SK-N-SH (cell line): ENCODE data around the gene RTN4RL2. TPM values are rescaled to one million over a fixed set of nuclear protein-coding genes. Genes with fewer than 3 reads are reported as not detected.

Experiments used
- CTCF ChIA-PET: fragments of 300-600, 350-600 bp; formaldehyde crosslinking; extraction: SDS; loops from one replicate; lab custom pipeline; 2021; lab: Yijun Ruan, JAX
- POLR2A ChIA-PET: fragments of 350-600 bp; sonication (Branson Sonifier 250); formaldehyde crosslinking; extraction: SDS; loops from one replicate; lab custom pipeline; 2020; ENCODE audit warnings: antibody characterized with exemption, inconsistent platforms; lab: Yijun Ruan, JAX
- DNase-seq: peaks from one replicate; pipeline ENCODE4 v3.0.0; 2012
- H2AFZ ChIP-seq: fragments of 200-600 bp; sonication (generic); 2 replicates; pipeline ENCODE4 v1.8.1; 2016; ENCODE audit warnings: antibody characterized with exemption, mild to moderate bottlenecking, low read depth
- H3F3A ChIP-seq: fragments of 200-600 bp; sonication (generic); replicated peaks from 2 replicates; pipeline ENCODE3; 2016; ENCODE audit warnings: antibody characterized with exemption, mild to moderate bottlenecking; ENCODE audit not compliant: insufficient read depth
- H3K27ac ChIP-seq, 2 experiments: fragments of 200-500 bp in 1 of 2; fragments of 200-600 bp in 1 of 2; sonication (Bioruptor generic) in 1 of 2; sonication (generic), shearing (Covaris generic) in 1 of 2; 2 replicates each; pipeline versions ENCODE4 v1.5.1 to v1.6.1; 2014 to 2016; ENCODE audit warnings: low read depth in 2 of 2, inconsistent platforms in 1 of 2, low read length in 1 of 2, mild to moderate bottlenecking in 1 of 2, mixed read lengths in 1 of 2
- H3K27me3 ChIP-seq: fragments of 200-600 bp; sonication (generic), shearing (Covaris generic); 2 replicates; pipeline ENCODE4 v1.6.1; 2016; ENCODE audit warnings: mixed run types; ENCODE audit not compliant: insufficient read depth
- H3K36me3 ChIP-seq, 2 experiments: fragments of 200-500 bp in 1 of 2; fragments of 200-600 bp in 1 of 2; sonication (Bioruptor generic) in 1 of 2; sonication (generic) in 1 of 2; replicated peaks in 1 of 2; 2 replicates each; pipeline versions ENCODE3 to v1.5.1; 2014 to 2016; ENCODE audit warnings: low read length in 1 of 2, mild to moderate bottlenecking in 1 of 2; ENCODE audit not compliant: insufficient read depth in 2 of 2, control insufficient read depth in 1 of 2
- H3K4me1 ChIP-seq, 2 experiments: fragments of 200-500 bp in 1 of 2; fragments of 200-600 bp in 1 of 2; sonication (Bioruptor generic) in 1 of 2; sonication (generic), shearing (Covaris generic) in 1 of 2; 2 replicates each; pipeline versions ENCODE4 v1.5.1 to v1.6.1; 2014 to 2016; ENCODE audit warnings: low read depth in 1 of 2, low read length in 1 of 2, mixed run types in 1 of 2; ENCODE audit not compliant: insufficient read depth in 2 of 2, control insufficient read depth in 1 of 2
- H3K4me2 ChIP-seq: fragments of 200-600 bp; sonication (generic), shearing (Covaris generic); 2 replicates; pipeline ENCODE4 v1.6.1; 2017; ENCODE audit warnings: mixed run types
- H3K4me3 ChIP-seq, 2 experiments: fragments of 200-500 bp in 1 of 2; fragments of 200-600 bp in 1 of 2; sonication (Bioruptor generic) in 1 of 2; sonication (generic), shearing (Covaris generic) in 1 of 2; 2 replicates each; pipeline versions ENCODE4 v1.5.1 to v1.8.1; 2014 to 2016; ENCODE audit warnings: low read depth in 2 of 2, inconsistent platforms in 1 of 2, low read length in 1 of 2, mild to moderate bottlenecking in 1 of 2, mixed read lengths in 1 of 2, moderate library complexity in 1 of 2
- H3K79me2 ChIP-seq: fragments of 200-600 bp; sonication (generic); 2 replicates; pipeline ENCODE4 v1.8.1; 2017; ENCODE audit warnings: mild to moderate bottlenecking; ENCODE audit not compliant: insufficient read depth
- H3K9ac ChIP-seq: fragments of 200-600 bp; sonication (generic); 2 replicates; pipeline ENCODE4 v1.6.1; 2017; ENCODE audit warnings: mixed run types
- H3K9me2 ChIP-seq: fragments of 200-600 bp; sonication (generic); 2 replicates; pipeline ENCODE4 v1.6.1; 2017; ENCODE audit warnings: mixed run types
- H3K9me3 ChIP-seq: fragments of 200-600 bp; sonication (generic); 2 replicates; pipeline ENCODE4 v1.6.1; 2017; ENCODE audit warnings: mixed run types, mild to moderate bottlenecking, moderate library complexity
- H4K20me1 ChIP-seq: fragments of 200-600 bp; sonication (generic); 2 replicates; pipeline ENCODE4 v1.6.1; 2017; ENCODE audit warnings: mild to moderate bottlenecking, mixed run types; ENCODE audit not compliant: insufficient read depth
- CTCF ChIP-seq: fragments of 200-600 bp; sonication (generic); IDR thresholded peaks from 2 replicates; pipeline ENCODE4 v1.6.1; 2017; ENCODE audit warnings: antibody characterized with exemption, mild to moderate bottlenecking, moderate library complexity
- EP300 ChIP-seq, 2 experiments: IDR thresholded peaks; 2 replicates each; pipeline versions ENCODE4 v1.4.0 to v1.6.1; 2012; ENCODE audit warnings: borderline replicate concordance in 1 of 2, low read depth in 1 of 2, low read length in 1 of 2
- EZH2phosphoT487 ChIP-seq: fragments of 200-600 bp; sonication (generic); IDR thresholded peaks from 2 replicates; pipeline ENCODE4 v1.6.1; 2017; ENCODE audit warnings: low read depth, mixed run types, mild to moderate bottlenecking, antibody characterized with exemption, moderate library complexity, borderline replicate concordance
- GABPA ChIP-seq: IDR thresholded peaks from 2 replicates; pipeline ENCODE4 v1.4.0; 2012; ENCODE audit warnings: low read depth, mild to moderate bottlenecking
- JUND ChIP-seq: IDR thresholded peaks from 2 replicates; pipeline ENCODE4 v1.4.0; 2012
- NRF1 ChIP-seq: IDR thresholded peaks from 2 replicates; pipeline ENCODE4 v1.6.1; 2012; ENCODE audit warnings: low read depth, mild to moderate bottlenecking, low read length
- RXRA ChIP-seq: IDR thresholded peaks from 2 replicates; pipeline ENCODE4 v1.4.0; 2012; ENCODE audit warnings: low read depth, mild to moderate bottlenecking, borderline replicate concordance
- TEAD4 ChIP-seq: IDR thresholded peaks from 2 replicates; pipeline ENCODE4 v1.4.0; 2012; ENCODE audit warnings: mild to moderate bottlenecking, borderline replicate concordance; ENCODE audit not compliant: insufficient read depth
- WGBS: methylation state at CpG from one replicate; pipeline ENCODE4 v1.1.6; 2017; ENCODE audit warnings: low lambda C conversion rate; 5-methylcytosine and 5-hydroxymethylcytosine counted together
- polyA plus RNA-seq, 3 experiments: library from polyadenylated mRNA; depleted of rRNA; stranded (reverse); fragments of >200 nt; gene quantifications; 2 replicates each; pipeline ENCODE4 v1.2.3, GENCODE V29; 2012
- TF ChIP-seq, protein P1 (sequence below): fragments of 150-350 bp; IDR thresholded peaks from 2 replicates; pipeline ENCODE4 v1.6.1; 2016; ENCODE audit warnings: mild to moderate bottlenecking, low read depth, low read length
- TF ChIP-seq, protein P2 (sequence below): IDR thresholded peaks from 2 replicates; pipeline ENCODE4 v1.6.1; 2012; ENCODE audit warnings: mild to moderate bottlenecking, low read depth, low read length, moderate library complexity

RTN4RL2 gene
- polyA plus RNA-seq, 1 of the 3 experiments (the other 2 are of a cell fraction), result 0.30 TPM

DNA sequence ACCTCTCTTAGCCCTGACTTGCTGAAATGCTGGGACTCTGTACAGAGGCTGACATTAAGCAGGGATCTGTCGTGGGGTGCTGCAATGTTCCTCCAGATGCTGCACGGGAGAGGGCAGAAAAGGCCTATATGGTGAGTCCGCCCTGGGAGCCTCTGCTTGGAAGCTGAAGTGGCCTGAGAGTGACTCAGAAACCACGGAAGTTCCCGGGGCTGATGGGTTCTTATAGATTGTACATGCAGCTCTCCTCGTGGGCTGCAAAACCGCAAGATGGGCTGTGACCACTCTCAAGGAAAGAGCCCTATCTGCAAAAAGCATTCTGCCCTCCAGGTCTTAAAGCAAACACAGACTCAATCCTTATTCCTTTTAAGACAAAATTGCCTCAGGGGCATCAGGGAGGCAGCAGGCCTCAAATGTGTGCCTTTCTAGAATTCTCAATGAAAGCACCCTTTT is 27.6 kb upstream of the RTN4RL2 start:
- ChIA-PET CTCF (interaction anchor here (0.8 kb wide), 1 partner anchor 95 kb away, joined by 3 read pairs; no protein-coding TSS in a partner anchor), POLR2A (no interaction called here)
- H2AFZ ChIP-seq, result 0 out of 2 replicates have a peak overlapping the region, but pooled peaks have one; percentile 46

More for the DNA sequence above, 27.6 kb upstream of the RTN4RL2 start:
- H3K4me1 ChIP-seq, result 0 out of 4 replicates have a peak, but pooled peaks cover 0 to 1% of the 10 kb centered on the region in 2 experiments
- WGBS, result 44% methylated on average over 7 of the region's 7 CpGs
- H3K79me2 ChIP-seq, result no peaks in the 10 kb centered on the region
- H3F3A ChIP-seq, result no peaks in the 10 kb centered on the region
- no peak overlapping the region for H3K4me3 ChIP-seq
- no peaks in the 10 kb centered on the region for H3K9me3 ChIP-seq
- H3K4me2 ChIP-seq, result no peak overlapping the region
- no peak overlapping the region for H3K9ac ChIP-seq
- H3K9me2 ChIP-seq, result no peaks in the 10 kb centered on the region
- H3K27me3 ChIP-seq, result no peaks in the 10 kb centered on the region; the same call in 1 of the 2 replicates
- H3K36me3 ChIP-seq, result no peaks in the 10 kb centered on the region
- H4K20me1 ChIP-seq, result no peaks in the 10 kb centered on the region
- no peak for DNase-seq
- TF ChIP-seq, protein P1, sequence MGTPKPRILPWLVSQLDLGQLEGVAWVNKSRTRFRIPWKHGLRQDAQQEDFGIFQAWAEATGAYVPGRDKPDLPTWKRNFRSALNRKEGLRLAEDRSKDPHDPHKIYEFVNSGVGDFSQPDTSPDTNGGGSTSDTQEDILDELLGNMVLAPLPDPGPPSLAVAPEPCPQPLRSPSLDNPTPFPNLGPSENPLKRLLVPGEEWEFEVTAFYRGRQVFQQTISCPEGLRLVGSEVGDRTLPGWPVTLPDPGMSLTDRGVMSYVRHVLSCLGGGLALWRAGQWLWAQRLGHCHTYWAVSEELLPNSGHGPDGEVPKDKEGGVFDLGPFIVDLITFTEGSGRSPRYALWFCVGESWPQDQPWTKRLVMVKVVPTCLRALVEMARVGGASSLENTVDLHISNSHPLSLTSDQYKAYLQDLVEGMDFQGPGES, result no peak
- TF ChIP-seq JUND (no peak), TEAD4 (no peak), RXRA (no peak), NRF1 (no peak), CTCF (no peak), GABPA (no peak), EZH2phosphoT487 (no peak), EP300 (IDR thresholded peaks at IDR 0.05; ENCODE audit: borderline replicate concordance in 1 of 2, low read depth in 1 of 2, low read length in 1 of 2) (no peak)
- TF ChIP-seq, protein P2, sequence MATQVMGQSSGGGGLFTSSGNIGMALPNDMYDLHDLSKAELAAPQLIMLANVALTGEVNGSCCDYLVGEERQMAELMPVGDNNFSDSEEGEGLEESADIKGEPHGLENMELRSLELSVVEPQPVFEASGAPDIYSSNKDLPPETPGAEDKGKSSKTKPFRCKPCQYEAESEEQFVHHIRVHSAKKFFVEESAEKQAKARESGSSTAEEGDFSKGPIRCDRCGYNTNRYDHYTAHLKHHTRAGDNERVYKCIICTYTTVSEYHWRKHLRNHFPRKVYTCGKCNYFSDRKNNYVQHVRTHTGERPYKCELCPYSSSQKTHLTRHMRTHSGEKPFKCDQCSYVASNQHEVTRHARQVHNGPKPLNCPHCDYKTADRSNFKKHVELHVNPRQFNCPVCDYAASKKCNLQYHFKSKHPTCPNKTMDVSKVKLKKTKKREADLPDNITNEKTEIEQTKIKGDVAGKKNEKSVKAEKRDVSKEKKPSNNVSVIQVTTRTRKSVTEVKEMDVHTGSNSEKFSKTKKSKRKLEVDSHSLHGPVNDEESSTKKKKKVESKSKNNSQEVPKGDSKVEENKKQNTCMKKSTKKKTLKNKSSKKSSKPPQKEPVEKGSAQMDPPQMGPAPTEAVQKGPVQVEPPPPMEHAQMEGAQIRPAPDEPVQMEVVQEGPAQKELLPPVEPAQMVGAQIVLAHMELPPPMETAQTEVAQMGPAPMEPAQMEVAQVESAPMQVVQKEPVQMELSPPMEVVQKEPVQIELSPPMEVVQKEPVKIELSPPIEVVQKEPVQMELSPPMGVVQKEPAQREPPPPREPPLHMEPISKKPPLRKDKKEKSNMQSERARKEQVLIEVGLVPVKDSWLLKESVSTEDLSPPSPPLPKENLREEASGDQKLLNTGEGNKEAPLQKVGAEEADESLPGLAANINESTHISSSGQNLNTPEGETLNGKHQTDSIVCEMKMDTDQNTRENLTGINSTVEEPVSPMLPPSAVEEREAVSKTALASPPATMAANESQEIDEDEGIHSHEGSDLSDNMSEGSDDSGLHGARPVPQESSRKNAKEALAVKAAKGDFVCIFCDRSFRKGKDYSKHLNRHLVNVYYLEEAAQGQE, result no peak
- H3K27ac ChIP-seq, result no peak overlapping the region
